GM18498 (cell line): ENCODE results near the gene ITPR3.

Source experiments
- ATAC-seq: cut with Tn5 transposase; IDR thresholded peaks from one replicate; pipeline ENCODE4 v1.9.1; 2021; ENCODE audit warnings: mild to moderate bottlenecking, moderate library complexity; ENCODE audit not compliant: unreplicated experiment

The ITPR3 gene

DNA sequence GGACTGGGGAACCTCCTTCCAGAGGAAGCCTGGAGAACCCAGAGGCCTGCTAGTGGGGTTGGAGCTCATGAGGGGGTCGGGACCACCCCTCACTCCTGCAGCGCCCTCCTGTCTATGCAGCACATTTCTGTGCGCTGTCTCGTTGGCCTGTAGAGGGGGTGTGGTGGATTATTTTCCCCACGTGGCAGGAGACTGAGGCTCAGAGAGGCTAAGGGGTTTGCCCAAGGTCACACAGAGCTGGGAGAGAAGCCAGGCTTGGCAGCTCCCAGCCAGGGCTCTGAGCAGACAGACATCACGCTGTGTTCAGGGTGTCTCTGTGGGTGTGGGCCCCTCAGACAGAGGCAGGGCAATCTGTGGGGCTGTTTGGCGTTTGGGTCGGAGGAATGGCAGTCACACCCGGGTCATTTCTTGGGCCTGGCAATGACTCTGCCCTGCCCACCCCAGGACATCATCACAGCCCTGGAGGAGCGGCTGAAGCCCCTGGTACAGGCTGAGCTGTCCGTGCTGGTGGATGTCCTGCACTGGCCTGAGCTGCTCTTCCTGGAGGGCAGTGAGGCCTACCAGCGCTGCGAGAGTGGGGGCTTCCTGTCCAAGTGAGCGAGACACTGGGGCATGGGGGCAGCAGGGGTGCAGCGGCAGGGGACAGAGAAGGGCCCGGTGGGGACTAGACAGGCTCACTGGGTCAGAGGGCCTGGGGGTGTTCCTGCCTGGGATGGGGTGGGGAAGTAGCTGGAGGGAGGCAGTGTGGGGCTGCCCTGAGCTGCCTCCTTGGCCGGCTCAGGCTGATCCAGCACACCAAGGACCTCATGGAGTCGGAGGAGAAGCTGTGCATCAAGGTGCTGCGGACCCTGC, 62.7 kb downstream of the ITPR3 start:
- ATAC-seq: no peak

DNA sequence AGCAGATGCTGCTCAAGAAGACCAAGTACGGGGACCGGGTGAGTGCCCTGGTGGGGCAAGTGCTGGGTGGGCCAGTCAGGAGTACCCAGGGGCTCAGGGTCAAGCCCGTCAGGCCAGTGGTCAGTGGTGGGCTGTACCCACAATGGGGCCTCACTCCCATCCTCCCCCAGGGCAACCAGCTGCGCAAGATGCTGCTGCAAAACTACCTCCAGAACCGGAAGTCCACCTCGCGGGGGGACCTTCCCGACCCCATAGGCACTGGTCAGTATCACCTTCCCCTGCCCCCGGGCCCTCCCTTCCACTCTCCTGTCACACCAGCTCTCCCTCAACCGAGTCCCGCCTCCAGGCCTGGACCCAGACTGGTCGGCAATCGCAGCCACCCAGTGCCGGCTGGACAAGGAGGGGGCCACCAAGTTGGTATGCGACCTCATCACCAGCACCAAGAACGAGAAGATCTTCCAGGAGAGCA, 63.3 kb downstream of the ITPR3 start:
- no peak for ATAC-seq

- no peak for ATAC-seq
Measured at GRCh38 chr6:33684983-33685382, 63.9 kb downstream of the ITPR3 start.

- ATAC-seq: no peak
Measured at GRCh38 chr6:33685411-33686224, 64.5 kb downstream of the ITPR3 start.

DNA sequence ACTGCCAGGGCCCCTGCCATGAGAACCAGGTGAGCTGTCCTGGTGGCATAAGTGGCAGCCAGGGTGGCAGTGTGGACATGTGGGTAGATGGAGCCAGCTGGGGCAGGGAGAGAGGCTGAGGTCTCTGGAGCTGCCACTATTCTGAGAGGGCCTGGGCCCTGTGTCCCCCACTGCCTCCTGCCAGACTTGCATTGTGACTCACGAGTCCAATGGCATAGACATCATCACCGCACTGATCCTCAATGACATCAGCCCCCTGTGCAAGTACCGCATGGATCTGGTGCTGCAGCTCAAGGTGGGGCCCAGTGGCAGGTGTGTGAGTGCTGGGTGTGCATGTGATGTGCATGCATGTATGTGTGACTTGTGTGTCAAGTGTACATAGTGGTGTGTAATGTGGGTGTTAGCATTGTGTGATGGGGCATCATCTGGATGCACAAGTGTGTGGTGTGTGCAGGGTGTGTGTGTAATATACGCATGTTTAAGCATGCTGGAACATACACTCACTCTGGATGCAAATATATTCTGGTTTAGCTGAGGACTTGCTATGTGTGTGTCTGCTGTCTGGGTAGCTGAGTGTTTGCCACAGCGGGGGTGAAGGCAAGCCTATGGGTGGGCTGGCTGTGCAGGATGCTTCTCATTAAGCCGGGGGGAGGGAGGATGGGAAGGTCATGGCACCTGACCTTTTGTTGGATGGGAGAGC, 65.3 kb downstream of the ITPR3 start:
- ATAC-seq: no peak

GRCh38 chr6:33686981-33687975, 66.2 kb downstream of the ITPR3 start:
- ATAC-seq: no peak

GRCh38 chr6:33688006-33688405, 66.9 kb downstream of the ITPR3 start:
- no peak for ATAC-seq

DNA sequence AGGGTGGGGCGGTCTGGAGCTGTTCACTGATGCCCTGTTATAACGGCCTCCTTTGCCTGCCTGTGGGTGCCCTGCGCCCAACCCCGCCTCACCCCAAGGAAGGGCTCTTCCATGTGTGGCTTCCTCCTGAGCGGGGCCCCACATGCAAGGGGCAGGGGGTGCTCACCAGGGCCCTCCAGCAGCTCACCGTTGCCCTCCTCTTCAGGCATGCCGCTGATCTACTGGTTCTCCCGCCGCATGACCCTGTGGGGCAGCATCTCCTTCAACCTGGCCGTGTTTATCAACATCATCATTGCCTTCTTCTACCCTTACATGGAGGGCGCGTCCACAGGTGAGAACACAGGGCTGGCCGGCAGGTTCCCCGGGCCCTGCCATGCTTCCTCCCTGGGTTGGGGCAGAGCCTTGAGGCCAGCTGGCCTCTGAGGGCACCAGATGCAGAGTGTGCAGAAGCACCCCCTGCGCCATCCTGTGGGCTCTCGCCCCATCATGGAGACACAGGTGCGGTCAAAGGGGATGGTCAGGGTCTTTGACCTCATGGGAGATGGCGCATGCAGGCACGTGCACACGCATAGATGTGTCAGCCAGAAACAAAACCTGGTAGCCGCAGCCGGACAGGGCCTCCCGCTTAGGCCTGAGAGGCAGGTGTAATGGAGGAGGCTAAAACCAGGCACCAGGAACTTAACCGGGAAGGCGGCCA, 67.5 kb downstream of the ITPR3 start:
- ATAC-seq: no peak

DNA sequence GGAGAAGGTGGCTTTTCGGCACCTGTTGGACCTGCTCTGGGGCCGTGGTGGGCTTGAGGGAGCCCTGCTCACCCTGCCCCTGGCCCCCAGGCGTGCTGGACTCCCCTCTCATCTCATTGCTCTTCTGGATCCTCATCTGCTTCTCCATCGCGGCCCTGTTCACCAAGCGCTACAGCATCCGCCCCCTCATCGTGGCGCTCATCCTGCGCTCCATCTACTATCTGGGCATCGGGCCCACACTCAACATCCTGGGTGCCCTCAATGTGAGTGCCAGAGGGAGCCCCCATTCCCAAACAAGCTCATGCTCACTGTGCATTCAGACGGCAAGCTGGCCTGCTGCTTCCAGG, 68.0 kb downstream of the ITPR3 start:
- no peak for ATAC-seq

DNA sequence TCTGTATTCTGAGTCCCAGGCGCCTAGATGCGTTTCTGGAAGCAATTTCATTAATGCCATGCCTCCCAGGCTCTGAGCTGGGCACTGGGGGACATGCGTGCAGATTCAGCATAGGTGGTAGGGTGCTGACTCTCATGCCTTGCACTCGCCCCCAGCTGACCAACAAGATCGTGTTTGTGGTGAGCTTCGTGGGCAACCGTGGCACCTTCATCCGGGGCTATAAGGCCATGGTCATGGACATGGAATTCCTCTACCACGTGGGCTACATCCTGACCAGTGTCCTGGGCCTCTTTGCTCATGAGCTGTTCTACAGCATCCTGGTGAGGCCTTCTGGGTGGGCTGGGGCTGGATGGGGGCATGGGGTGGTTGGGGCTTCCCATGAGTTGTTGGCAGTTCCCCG, 68.8 kb downstream of the ITPR3 start:
- no peak for ATAC-seq

DNA sequence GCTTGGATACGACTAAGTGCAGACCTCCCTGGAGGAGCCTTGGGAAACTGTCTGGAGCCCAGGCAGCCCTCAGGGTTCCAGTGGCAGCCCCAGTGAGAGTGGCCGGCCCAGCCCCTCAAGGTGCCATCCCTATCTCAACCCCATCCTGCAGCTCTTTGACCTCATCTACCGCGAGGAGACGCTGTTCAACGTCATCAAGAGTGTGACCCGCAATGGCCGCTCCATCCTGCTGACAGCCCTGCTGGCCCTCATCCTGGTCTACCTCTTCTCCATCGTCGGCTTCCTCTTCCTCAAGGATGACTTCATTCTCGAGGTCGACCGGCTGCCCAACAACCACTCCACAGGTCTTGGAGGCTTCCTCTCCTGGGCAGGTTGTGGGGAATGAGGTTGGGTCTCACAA, 69.6 kb downstream of the ITPR3 start:
- ATAC-seq: no peak

DNA sequence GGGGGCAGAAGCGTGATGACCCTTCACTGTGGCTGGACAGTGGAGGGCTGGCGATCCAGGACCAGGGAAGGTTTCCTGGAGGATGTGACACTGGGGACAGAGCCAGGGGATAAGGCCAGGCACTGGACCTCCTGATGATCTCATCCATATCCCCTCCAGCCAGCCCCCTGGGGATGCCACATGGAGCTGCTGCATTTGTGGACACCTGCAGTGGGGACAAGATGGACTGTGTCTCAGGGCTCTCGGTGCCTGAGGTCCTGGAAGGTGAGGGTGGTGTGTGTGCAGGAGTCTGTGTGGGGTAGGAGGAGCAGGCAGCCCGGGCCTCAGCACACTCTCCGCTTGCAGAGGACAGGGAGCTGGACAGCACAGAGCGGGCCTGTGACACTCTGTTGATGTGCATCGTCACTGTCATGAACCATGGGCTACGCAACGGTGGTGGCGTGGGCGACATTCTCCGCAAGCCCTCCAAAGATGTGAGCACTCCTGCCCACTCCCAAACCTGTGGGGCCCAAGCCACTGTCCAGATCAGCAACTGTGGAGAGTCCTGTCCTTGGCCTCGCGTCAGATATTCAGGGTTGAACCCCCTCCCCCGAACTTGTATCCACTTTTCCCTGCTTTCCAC, 70.4 kb downstream of the ITPR3 start:
- no peak for ATAC-seq

DNA sequence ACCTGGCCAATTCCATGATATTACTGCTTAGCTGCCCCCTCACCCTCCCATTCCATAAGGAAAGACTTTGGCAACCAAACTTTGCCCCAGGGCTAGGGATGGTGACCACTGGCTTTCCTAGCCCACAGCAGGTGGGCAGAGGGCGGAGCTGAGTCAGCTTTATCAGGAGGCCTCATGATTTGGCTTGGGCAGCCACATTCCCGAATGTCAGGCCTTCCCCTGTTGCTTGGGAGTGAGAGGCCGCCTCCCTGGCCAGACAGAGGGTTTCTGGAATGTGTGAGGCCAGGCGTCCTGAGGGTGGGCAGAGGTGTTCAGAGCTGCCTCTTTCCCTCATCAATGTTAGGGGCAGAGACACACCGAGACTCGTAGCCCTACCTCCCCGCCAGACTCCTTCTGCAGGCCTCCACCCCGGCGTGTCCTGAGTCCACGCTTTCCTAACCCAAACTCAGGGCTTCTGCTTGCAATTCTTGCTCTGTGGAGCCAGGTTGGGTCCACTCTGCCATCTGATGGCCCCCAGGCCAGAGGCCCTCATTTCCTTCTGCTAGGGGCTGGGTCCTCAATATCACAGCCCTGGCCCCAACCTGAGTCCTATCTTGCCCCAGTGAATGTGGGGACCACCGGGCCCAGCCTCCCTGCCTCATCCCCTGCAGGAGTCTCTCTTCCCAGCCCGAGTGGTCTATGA, 71.1 kb downstream of the ITPR3 start:
- ATAC-seq: no peak

- no peak for ATAC-seq
Measured at GRCh38 chr6:33692760-33693158, 71.6 kb downstream of the ITPR3 start.

DNA sequence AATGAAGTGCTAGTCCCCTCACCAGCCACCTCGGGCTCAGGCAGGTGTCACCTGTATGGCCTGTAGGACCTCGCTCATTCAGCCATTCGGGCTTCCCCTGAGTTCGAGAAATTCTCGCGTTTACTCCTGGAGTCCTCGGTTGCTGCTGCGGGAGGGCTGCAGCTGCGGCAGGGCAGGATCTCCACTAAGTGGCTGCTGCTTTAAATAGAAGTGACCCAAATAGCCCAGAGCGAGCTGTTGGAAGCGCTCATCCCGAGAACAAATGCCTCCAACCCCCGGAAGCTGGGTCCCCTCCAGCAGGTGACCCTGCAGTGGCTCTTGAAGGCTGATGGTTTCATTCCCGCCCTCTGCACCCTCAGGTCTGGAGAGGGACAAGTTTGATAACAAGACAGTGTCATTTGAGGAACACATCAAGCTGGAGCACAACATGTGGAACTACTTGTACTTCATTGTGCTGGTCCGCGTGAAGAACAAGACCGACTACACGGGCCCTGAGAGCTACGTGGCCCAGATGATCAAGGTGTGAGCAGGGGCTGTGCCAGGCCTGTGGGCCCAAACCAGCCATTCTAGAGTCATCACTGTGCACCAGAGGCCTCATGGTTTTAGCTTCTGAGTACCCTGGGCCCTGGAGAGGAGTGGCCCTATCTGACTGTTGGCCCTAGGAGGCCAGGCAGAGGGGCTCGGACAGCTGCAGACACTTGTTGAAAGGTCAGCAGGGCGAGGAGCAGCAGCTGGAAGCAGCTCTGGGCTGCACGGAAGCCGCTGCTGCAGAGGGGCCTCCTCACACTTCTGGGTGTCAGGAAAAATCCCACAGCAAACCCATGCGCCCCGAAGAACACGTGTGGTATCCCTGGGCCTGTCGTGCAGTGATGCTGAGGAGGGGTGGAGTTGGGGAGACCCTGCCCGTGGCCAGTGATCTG, 72.3 kb downstream of the ITPR3 start:
- no peak for ATAC-seq

- no peak for ATAC-seq
Measured at GRCh38 chr6:33694401-33694931, 73.3 kb downstream of the ITPR3 start.

DNA sequence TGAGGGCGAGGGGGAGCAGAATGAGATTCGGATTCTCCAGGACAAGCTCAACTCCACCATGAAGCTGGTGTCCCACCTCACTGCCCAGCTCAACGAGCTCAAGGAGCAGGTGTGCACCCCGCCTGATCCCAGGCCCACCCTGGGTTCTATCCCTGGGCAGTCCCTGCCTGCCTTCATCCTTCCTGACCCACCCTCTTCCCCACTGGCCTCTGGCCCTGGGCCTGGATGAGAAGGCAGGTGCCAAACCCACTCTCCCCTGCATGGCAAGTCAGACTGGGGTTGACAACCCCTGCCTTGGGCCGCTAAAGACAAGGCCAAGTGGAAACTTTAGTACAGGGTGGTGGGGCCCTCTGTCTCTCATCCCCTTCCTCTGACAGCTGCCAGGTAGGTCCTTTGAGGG, 73.9 kb downstream of the ITPR3 start:
- no peak for ATAC-seq
